Stimulated activated naive CD4-positive, alpha-beta T cell (primary cell): ENCODE results near the gene NXNL1.
"Not testable (repeated sequence)": the region's sequence is repeated elsewhere in the genome, so short reads cannot be mapped to it uniquely, and the experiment has no call there.

Experiments
- DNase-seq, 6 experiments: peaks; one replicate each; lab custom pipeline; 2025; lab: John Stamatoyannopoulos, UW

NXNL1 gene

GRCh38 chr19:17486545-17487240 lies 26.0 kb upstream of the NXNL1 start:
- no peak for DNase-seq

DNA sequence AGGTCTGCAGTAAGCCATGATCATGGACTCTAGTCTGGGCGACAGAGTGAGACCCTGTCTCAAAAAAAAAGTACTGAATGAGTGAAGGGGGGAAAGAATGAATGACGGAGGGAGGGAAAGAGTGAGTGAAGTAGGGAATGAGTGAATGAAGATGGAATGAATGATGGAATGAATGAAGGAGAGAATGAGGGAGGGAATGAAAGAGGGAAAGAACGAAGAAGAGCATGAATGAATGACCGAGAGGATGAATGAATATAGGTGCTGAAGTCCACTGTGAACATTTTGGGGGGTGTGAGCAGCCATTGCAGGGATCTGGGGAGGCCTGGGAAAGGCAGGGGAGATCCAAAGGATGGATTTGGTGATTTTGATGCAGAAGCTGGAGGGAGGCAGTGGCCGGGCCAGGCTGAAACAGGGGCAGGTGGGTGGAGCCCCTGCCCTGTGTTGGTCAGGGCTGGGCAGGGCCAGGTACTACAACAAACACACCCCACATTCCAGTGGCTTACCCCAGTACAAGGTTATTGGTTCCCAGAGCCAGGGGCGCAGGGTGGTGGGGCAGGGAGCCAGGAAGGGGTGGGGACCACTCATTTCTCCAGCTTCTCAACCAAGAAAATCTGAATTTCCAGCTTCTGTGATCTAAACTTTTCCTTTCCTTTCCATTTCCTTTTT lies 23.9 kb upstream of the NXNL1 start:
- no peak for DNase-seq

DNA sequence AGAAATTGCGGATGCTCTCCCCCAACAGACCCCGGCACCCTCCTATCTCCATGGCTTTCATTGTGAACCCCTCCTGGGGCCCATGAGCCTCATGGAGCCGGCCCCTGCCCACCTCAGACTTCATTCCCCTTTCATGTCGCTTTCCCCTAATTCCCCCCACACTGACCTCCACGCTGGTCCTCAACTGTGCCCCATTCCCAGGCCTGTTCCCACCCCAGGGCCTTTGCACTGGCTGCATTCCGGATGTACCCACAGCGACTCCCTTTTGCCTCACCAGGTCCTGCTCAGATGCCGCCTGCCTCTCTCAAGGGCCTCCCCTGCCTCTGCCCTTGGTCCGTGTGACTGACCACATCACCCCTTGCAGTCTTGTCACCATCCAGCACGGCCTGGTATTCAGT lies 22.9 kb upstream of the NXNL1 start:
- DNase-seq, result no peak

GRCh38 chr19:17482877-17483604 lies 22.3 kb upstream of the NXNL1 start:
- DNase-seq, result no peak

DNA sequence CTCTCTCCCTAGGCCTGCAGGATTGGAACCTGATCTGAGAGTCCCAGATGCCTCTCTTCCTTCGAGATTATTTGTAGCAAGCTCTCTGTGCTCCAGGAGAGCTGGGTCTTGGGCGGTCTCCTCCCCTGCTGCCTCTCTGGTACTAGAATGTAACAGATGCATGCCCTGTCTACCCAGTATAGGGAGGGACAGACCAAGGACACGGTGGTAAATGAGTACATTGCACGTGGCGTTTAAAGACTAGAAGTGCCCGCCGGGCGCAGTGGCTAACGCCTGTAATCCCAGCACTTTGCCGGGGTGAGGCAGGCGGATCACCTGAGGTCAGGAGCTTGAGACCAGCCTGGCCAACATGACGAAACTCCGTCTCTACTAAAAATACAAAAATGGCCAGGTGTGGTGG lies 21.3 kb upstream of the NXNL1 start:
- DNase-seq, result no peak

- DNase-seq, result no peak
Measured at GRCh38 chr19:17479325-17479791, 18.6 kb upstream of the NXNL1 start.

DNA sequence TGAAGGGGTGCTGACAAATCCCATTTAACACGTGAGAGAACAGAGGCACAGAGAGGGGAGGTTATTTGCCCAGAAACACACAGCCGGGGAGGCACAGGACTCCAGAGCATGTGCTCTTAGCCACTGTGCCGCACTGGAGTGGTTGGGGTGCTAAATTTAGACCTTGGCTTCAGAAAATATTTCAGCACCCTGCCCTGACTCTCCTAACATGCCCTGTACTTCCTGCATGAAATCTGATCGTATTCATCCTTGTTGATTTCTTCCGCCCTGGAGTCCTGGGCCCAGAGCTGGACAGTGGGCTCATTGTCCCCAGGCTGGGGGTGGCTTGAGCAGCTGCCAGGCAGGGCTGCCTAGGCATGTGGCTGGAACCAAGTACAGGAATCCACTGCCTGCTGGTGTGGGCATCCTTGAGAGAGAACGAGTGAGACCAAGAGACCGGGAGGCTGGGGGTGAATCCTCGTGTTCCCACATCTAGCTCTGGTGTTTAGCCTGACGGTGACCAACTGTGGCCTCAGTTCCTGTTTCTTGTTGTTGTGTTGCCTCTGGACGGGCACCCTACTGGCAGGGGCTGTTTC lies 14.9 kb upstream of the NXNL1 start:
- DNase-seq, result no peak

- not testable (repeated sequence) for DNase-seq
Measured at GRCh38 chr19:17475011-17475540, 14.3 kb upstream of the NXNL1 start.

DNA sequence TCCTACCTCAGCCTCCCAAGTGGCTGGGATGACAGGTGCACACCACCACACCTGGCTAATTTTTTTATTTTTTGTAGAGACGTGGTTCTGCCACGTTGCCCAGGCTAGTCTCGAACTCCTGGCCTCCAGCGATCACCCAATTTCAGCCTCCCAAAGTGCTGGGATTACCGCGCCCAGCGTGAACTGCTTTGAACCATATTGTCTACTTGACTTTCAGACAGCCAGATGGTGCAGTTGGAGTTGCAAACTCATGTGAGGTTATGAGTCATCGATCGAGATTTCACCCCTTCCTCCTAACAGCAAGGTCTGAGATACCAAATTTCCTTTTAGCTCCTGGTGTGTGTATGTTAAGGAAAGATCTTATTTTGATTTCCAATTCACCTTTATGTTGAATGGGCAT lies 12.3 kb upstream of the NXNL1 start:
- no peak for DNase-seq

- DNase-seq, result peak in 1 of 6 experiments; percentile 8
Measured at GRCh38 chr19:17471410-17472125, 10.8 kb upstream of the NXNL1 start.

- peak; percentile 85 to 93 (median 90) for DNase-seq
Measured at GRCh38 chr19:17470068-17470841, 9.5 kb upstream of the NXNL1 start, which contains the start of gene SLC27A1. SLC27A1 (plus strand) TSS chr19:17470524; CDS start chr19:17470541, 17 bp downstream.

DNA sequence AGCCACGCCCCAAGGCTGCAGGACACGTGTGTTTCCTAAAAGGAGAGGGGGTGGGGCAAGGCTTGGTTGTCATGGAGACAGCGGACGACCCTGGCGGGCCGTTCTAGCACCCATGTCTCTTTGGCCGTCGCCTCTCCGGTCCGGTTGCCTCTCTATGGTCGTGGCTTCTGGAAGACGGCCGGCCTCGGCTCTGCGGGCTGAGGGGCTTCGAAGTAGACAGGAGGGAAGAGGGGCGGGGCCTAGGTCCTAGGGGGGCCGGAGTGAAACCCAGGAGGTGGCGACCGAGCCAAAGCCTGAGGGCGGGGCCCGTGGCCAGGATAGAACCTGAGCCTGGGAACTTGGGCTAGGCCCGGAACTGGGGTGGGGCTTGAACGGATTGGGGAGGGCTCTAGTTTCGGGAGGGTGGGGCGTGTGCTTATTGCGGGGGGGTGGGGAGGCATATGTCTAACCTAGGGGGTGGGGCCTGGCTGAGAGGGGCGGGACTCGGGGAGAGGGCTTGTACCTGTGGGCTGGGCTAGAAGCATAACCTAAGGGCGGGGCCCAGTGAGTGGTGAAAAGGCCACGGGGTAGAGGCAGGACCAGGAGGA lies 8.8 kb upstream of the NXNL1 start:
- DNase-seq, result peak in 5 of 6 experiments; percentile 85 to 96 (median 93)

- DNase-seq, result peak in 1 of 6 experiments; percentile 45
Measured at GRCh38 chr19:17469092-17469480, 8.4 kb upstream of the NXNL1 start.

DNA sequence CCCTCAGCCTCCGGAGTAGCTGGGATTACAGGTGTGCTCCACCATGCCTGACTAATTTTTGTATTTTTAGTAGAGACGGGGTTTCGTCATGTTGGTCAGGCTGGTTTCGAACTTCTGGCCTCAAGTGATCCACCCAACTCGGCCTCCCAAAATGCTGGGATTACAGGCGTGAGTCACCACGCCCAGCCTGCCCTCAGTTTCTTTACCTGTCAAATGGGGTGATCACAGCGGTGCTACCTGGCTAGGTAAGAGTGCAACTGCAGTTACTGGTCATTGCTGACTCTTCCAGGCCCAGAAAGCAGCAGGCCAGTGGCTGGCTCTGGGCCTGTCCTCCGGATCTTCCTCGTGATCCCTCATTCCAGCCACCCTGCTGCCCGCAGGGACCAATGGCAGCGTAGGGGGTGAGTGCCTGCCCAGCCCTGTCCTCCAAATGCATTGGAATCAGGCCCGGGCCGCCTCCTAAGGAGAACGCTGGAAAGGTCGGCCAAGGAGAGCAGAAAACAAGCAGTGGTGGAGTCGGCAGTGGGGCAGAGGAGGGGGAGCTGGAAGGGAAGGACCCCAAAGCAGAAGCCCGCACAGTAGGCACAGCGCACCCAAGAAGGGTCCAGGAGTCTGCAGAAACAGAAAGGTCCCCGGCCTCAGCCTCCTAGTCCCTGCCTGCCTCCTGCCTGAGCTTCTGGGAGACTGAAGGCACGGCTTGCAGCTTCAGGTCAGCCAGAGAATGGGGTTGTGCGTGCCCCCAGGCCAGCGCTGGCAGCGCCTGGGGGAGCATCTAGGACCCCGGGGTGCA lies 7.8 kb upstream of the NXNL1 start:
- peak in 1 of 6 experiments; percentile 34 for DNase-seq

- no peak for DNase-seq
Measured at GRCh38 chr19:17467471-17468301, 7.0 kb upstream of the NXNL1 start.

DNA sequence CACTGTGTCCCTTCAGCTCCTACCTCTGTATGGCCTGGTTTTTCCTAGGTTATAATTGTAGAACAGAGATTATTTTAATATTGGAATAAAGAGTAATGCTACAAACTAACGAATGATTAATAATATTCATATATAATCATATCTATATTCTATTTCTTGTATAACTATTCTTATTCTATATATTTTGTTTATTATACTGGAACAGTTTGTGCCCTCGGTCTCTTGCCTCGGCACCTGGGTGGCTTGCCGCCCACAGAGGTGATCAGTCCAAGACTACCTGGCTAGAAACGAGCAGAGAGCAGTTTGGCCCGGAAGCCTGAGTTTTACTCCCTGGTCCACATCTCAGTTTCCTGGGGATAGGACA lies 5.7 kb upstream of the NXNL1 start:
- no peak for DNase-seq

DNA sequence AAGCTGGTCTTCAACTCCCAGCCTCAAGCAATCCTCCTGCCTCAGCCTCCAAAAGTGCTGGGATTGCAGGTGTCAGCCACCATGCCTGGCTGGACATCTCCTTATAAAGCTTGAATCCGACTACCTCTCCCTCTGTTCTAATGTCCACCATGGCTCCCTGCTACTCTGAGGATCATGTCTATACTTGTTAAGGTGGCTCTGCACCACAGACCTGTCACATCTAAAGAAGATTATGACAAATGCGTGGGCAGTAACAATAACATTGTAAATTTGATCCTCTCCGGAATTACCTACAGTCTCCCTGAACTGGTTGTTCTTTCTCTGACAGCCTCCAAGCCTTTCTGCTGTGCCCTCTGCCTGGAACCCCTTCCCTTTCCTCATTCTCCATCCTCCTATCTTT lies 1.8 kb downstream of the NXNL1 start:
- DNase-seq, result no peak

DNA sequence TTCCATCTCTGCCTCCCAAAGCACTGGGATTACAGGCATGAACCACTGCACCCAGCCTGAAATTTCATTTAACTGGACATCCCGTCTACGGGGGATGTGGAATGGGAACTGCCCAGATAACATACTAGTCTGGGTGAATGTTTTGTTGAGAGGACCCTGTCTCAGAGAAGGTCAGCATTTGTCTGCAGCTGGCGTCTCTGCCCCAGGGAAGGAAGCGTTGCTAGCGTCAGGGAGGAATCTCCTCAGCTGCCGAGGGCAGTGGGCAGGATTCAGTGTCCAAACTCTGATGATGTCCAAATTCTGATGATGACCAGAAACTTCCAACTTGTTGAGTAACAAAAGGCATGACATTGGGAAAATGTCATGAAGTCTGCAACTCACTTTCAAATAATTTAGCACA lies 3.1 kb downstream of the NXNL1 start:
- no peak for DNase-seq

- DNase-seq, result no peak
Measured at GRCh38 chr19:17456127-17456526, 4.6 kb downstream of the NXNL1 start.
